IMR-90 (cell line): Measurements from ENCODE around the gene USP12. TPM values are rescaled to one million over a fixed set of nuclear protein-coding genes. Genes with fewer than 3 reads are reported as not detected.

ENCODE experiments used
- ATAC-seq: fragments of 200-7000 bp; cut with Tn5 transposase; 2 replicates; pipeline ENCODE4 v1.9.1; 2020; ENCODE audit warnings: low read depth, mild to moderate bottlenecking, moderate library complexity
- BruUV-seq: library from RNA; stranded (reverse); fragments of 400-500 nt; replicated peaks from 2 replicates; lab custom pipeline; 2021; lab: Mats Ljungman, UMichigan
- CTCF ChIA-PET: fragments of 300-600 bp; formaldehyde crosslinking; extraction: SDS; loops from one replicate; lab custom pipeline; 2021; ENCODE audit warnings: antibody characterized with exemption; lab: Yijun Ruan, JAX
- POLR2A ChIA-PET: fragments of 300-600 bp; sonication (Branson Sonifier 250); formaldehyde crosslinking; loops from one replicate; lab custom pipeline; 2022; ENCODE audit warnings: antibody characterized with exemption; ENCODE audit not compliant: unreplicated experiment; lab: Charles Lee
- DNase-seq: peaks from one replicate; pipeline ENCODE4 v3.0.0; 2013
- H2AFZ ChIP-seq: replicated peaks from 2 replicates; pipeline ENCODE3; 2013; ENCODE audit warnings: low read length, mild to moderate bottlenecking; ENCODE audit not compliant: poor library complexity
- H2AK5ac ChIP-seq: 2 replicates; pipeline ENCODE4 v1.6.1; 2013; ENCODE audit warnings: low read depth, low read length, inconsistent platforms
- H2AK9ac ChIP-seq: replicated peaks from 2 replicates; pipeline ENCODE3; 2013; ENCODE audit warnings: mild to moderate bottlenecking, low read depth, low read length, moderate library complexity; ENCODE audit not compliant: poor library complexity
- H2BK120ac ChIP-seq: 2 replicates; pipeline ENCODE4 v1.6.1; 2013; ENCODE audit warnings: low read depth, low read length, inconsistent platforms
- H2BK15ac ChIP-seq: 3 replicates; pipeline ENCODE4 v1.6.1; 2013; ENCODE audit warnings: low read depth, low read length, inconsistent platforms
- H2BK20ac ChIP-seq: 2 replicates; pipeline ENCODE4 v1.6.1; 2013; ENCODE audit warnings: low read depth, mild to moderate bottlenecking, inconsistent platforms, low read length, moderate library complexity
- H2BK5ac ChIP-seq: 2 replicates; pipeline ENCODE4 v1.6.1; 2013; ENCODE audit warnings: mild to moderate bottlenecking, low read depth, low read length, inconsistent platforms; ENCODE audit not compliant: poor library complexity, severe bottlenecking
- H3K14ac ChIP-seq: replicated peaks from 2 replicates; pipeline ENCODE4 v1.6.1; 2013; ENCODE audit warnings: low read depth, low read length, inconsistent platforms
- H3K18ac ChIP-seq: 2 replicates; pipeline ENCODE4 v1.6.1; 2013; ENCODE audit warnings: low read depth, low read length, control low read depth
- H3K23ac ChIP-seq: 2 replicates; pipeline ENCODE4 v1.6.1; 2013; ENCODE audit warnings: low read depth, low read length, inconsistent platforms
- H3K27ac ChIP-seq: 2 replicates; pipeline ENCODE4 v1.5.1; 2013; ENCODE audit warnings: mild to moderate bottlenecking, control low read depth, low read length; ENCODE audit not compliant: insufficient read depth
- H3K27me3 ChIP-seq: 2 replicates; pipeline ENCODE4 v1.6.1; 2013; ENCODE audit warnings: low read length; ENCODE audit not compliant: control insufficient read depth, insufficient read depth
- H3K36me3 ChIP-seq: 2 replicates; pipeline ENCODE4 v1.6.1; 2013; ENCODE audit warnings: low read length, mixed read lengths; ENCODE audit not compliant: control insufficient read depth, insufficient read depth
- H3K4ac ChIP-seq: 2 replicates; pipeline ENCODE4 v1.6.1; 2013; ENCODE audit warnings: low read depth, low read length, inconsistent platforms
- H3K4me1 ChIP-seq: 2 replicates; pipeline ENCODE4 v1.6.1; 2013; ENCODE audit warnings: low read length, mixed read lengths; ENCODE audit not compliant: control insufficient read depth, insufficient read depth
- H3K4me2 ChIP-seq: 2 replicates; pipeline ENCODE4 v1.6.1; 2013; ENCODE audit warnings: low read depth, mild to moderate bottlenecking, control low read depth, low read length, moderate library complexity
- H3K4me3 ChIP-seq: 2 replicates; pipeline ENCODE4 v1.5.1; 2013; ENCODE audit warnings: low read depth, mild to moderate bottlenecking, control low read depth, low read length, moderate library complexity; ENCODE audit not compliant: insufficient read depth
- H3K56ac ChIP-seq: 2 replicates; pipeline ENCODE4 v1.6.1; 2013; ENCODE audit warnings: low read length, inconsistent platforms; ENCODE audit not compliant: insufficient read depth; ENCODE audit errors: extremely low read depth
- H3K79me1 ChIP-seq, 2 experiments: 2 replicates each; pipeline ENCODE4 v1.6.1; 2013; ENCODE audit warnings: low read length in 2 of 2, inconsistent platforms in 1 of 2, low read depth in 1 of 2
- H3K9ac ChIP-seq: 2 replicates; pipeline ENCODE4 v1.6.1; 2013; ENCODE audit warnings: low read depth, low read length, control low read depth
- H3K9me1 ChIP-seq: 2 replicates; pipeline ENCODE4 v1.6.1; 2013; ENCODE audit warnings: low read length, inconsistent platforms; ENCODE audit not compliant: insufficient read depth
- H3K9me3 ChIP-seq: 2 replicates; pipeline ENCODE4 v1.6.1; 2013; ENCODE audit warnings: low read length; ENCODE audit not compliant: control insufficient read depth, insufficient read depth
- H4K20me1 ChIP-seq: 2 replicates; pipeline ENCODE4 v1.6.1; 2013; ENCODE audit warnings: low read length, inconsistent platforms; ENCODE audit not compliant: insufficient read depth
- H4K5ac ChIP-seq: 2 replicates; pipeline ENCODE4 v1.6.1; 2013; ENCODE audit warnings: mild to moderate bottlenecking, low read depth, low read length, control low read depth
- H4K8ac ChIP-seq, 2 experiments: 2 replicates each; pipeline ENCODE4 v1.6.1; 2013; ENCODE audit warnings: low read depth in 2 of 2, low read length in 2 of 2, control low read depth in 1 of 2, inconsistent platforms in 1 of 2
- H4K91ac ChIP-seq: 2 replicates; pipeline ENCODE4 v1.6.1; 2013; ENCODE audit warnings: low read depth, low read length, inconsistent platforms; ENCODE audit not compliant: insufficient read depth
- BHLHE40 ChIP-seq: fragments of 150-350 bp; IDR thresholded peaks from 2 replicates; pipeline ENCODE4 v1.6.1; 2016; ENCODE audit warnings: mild to moderate bottlenecking, low read depth, low read length
- CEBPB ChIP-seq: IDR thresholded peaks from 2 replicates; pipeline ENCODE4 v1.6.1; 2012; ENCODE audit warnings: low read depth, low read length, improper control_type of control experiment
- CHD1 ChIP-seq: IDR thresholded peaks from 2 replicates; pipeline ENCODE4 v1.6.1; 2012; ENCODE audit warnings: low read depth, low read length, improper control_type of control experiment
- CTCF ChIP-seq: conservative IDR thresholded peaks from 2 replicates; pipeline ENCODE4 v1.5.1; 2012; ENCODE audit warnings: mild to moderate bottlenecking, low read depth, low read length, improper control_type of control experiment
- ELK1 ChIP-seq: fragments of 150-350 bp; IDR thresholded peaks from 2 replicates; pipeline ENCODE4 v1.6.1; 2016; ENCODE audit warnings: low read depth, mild to moderate bottlenecking, low read length, moderate library complexity, borderline replicate concordance
- FOS ChIP-seq: fragments of 150-350 bp; IDR thresholded peaks from 2 replicates; pipeline ENCODE4 v1.6.1; 2016; ENCODE audit warnings: low read depth, low read length
- MAFK ChIP-seq: IDR thresholded peaks from 2 replicates; pipeline ENCODE4 v1.6.1; 2012; ENCODE audit warnings: low read depth, low read length, improper control_type of control experiment
- MAZ ChIP-seq: IDR thresholded peaks from 2 replicates; pipeline ENCODE4 v1.6.1; 2012; ENCODE audit warnings: low read depth, mild to moderate bottlenecking, low read length, improper control_type of control experiment, moderate library complexity, borderline replicate concordance
- MXI1 ChIP-seq: IDR thresholded peaks from 2 replicates; pipeline ENCODE4 v1.6.1; 2012; ENCODE audit warnings: low read depth, mild to moderate bottlenecking, low read length, moderate library complexity, borderline replicate concordance
- NFE2L2 ChIP-seq: fragments of 150-350 bp; IDR thresholded peaks from 2 replicates; pipeline ENCODE4 v1.6.1; 2016; ENCODE audit warnings: low read depth, mild to moderate bottlenecking, low read length
- POLR2A ChIP-seq: IDR thresholded peaks from 2 replicates; pipeline ENCODE4 v1.6.1; 2012; ENCODE audit warnings: mild to moderate bottlenecking, low read depth, low read length
- RAD21 ChIP-seq: IDR thresholded peaks from 2 replicates; pipeline ENCODE4 v1.6.1; 2012; ENCODE audit warnings: low read length, improper control_type of control experiment
- RCOR1 ChIP-seq: IDR thresholded peaks from 2 replicates; pipeline ENCODE4 v1.6.1; 2012; ENCODE audit warnings: mild to moderate bottlenecking, low read length, improper control_type of control experiment; ENCODE audit not compliant: insufficient replicate concordance
- RFX5 ChIP-seq: IDR thresholded peaks from 2 replicates; pipeline ENCODE4 v1.8.0; 2012; ENCODE audit warnings: low read depth, mild to moderate bottlenecking, low read length, moderate library complexity
- SMC3 ChIP-seq: fragments of 150-350 bp; IDR thresholded peaks from 2 replicates; pipeline ENCODE4 v1.6.1; 2016; ENCODE audit warnings: low read depth, mild to moderate bottlenecking, antibody characterized with exemption, low read length, moderate library complexity
- USF2 ChIP-seq: fragments of 150-350 bp; IDR thresholded peaks from 2 replicates; pipeline ENCODE4 v1.6.1; 2017; ENCODE audit warnings: mild to moderate bottlenecking, antibody characterized with exemption, low read length, low read depth
- WGBS, 2 experiments: methylation state at CpG; one replicate each; pipeline versions ENCODE4 v1.1.5 to v1.1.7; 2013; ENCODE audit warnings: missing lambda C conversion rate in 2 of 2; ENCODE audit not compliant: insufficient read length in 1 of 2; ENCODE audit errors: extremely low coverage in 2 of 2; 5-methylcytosine and 5-hydroxymethylcytosine counted together
- dilution Hi-C: fragments of 300-500 bp; cut with HindIII; formaldehyde crosslinking; loops from one replicate; pipeline ENCODE4 v1.14.3; 2018; ENCODE audit warnings: low sequenced_read_pairs; ENCODE audit not compliant: unreplicated experiment
- in situ Hi-C: fragments of 300-500 bp; cut with MboI; formaldehyde crosslinking; loops from 3 replicates; pipeline ENCODE4 v1.14.3; 2019; ENCODE audit warnings: low sequenced_read_pairs, inconsistent platforms, mixed read lengths
- intact Hi-C: fragments of 100-400 bp; cut with micrococcal nuclease; formaldehyde crosslinking; loops from 2 replicates; pipeline ENCODE4 v1.10.0; 2022
- polyA plus RNA-seq, 3 experiments: library from polyadenylated mRNA; depleted of rRNA; stranded (reverse); fragments of >200 nt; gene quantifications; 2 replicates each; pipeline ENCODE4 v1.2.3, GENCODE V29; 2012; ENCODE audit warnings: low replicate concordance in 1 of 3
- total RNA-seq: library from RNA; depleted of rRNA; stranded (reverse); fragments of >200 nt; gene quantifications from 2 replicates; pipeline ENCODE4 v1.2.3, GENCODE V29; 2012

The USP12 gene
- total and polyA plus RNA-seq, 2 of the 4 experiments (the other 2 are of a cell fraction): 11.8 to 16.5 TPM

- DNase-seq (no peak), ATAC-seq (no peak)
- Histone ChIP-seq H3K18ac (no peak overlapping the region), H3K56ac (no peak overlapping the region), H4K5ac (no peak overlapping the region), H3K4me3 (no peak overlapping the region), H4K91ac (no peak overlapping the region), H3K27ac (no peak overlapping the region), H3K14ac (no peak overlapping the region), H3K9me3 (no peaks in the 10 kb centered on the region), H4K20me1 (no peaks in the 10 kb centered on the region; the same call in 1 of the 2 replicates), H4K8ac (no peak overlapping the region), H3K4me1 (peaks cover 13% of the 10 kb centered on the region), H3K4me2 (no peak overlapping the region), H2AK5ac (no peak overlapping the region), H3K79me1 (peaks cover 13 to 34% of the 10 kb centered on the region in 2 experiments), H2BK5ac (no peak overlapping the region), H3K4ac (no peak overlapping the region), H2BK15ac (no peak overlapping the region), H2AK9ac (no peak overlapping the region), H3K36me3 (peaks cover 24% of the 10 kb centered on the region), H3K27me3 (no peaks in the 10 kb centered on the region), H2BK20ac (no peak overlapping the region), H3K9ac (no peak overlapping the region), H2BK120ac (no peak overlapping the region), H3K9me1 (peaks cover 13% of the 10 kb centered on the region), H2AFZ (no peak overlapping the region), H3K23ac (no peak overlapping the region)
- TF ChIP-seq RCOR1: no peak
- no peak for TF ChIP-seq RAD21
- TF ChIP-seq CHD1: no peak
- TF ChIP-seq CTCF: no peak
- no peak for TF ChIP-seq NFE2L2
- TF ChIP-seq ELK1: no peak
- TF ChIP-seq MAFK: no peak
- TF ChIP-seq RFX5: no peak
- TF ChIP-seq MXI1: no peak
- no peak for TF ChIP-seq BHLHE40
- TF ChIP-seq POLR2A: no peak
- no peak for TF ChIP-seq USF2
- TF ChIP-seq CEBPB: no peak
- TF ChIP-seq SMC3: no peak
- no peak for TF ChIP-seq MAZ
- no peak for TF ChIP-seq FOS
- BruUV-seq: no TSS peak
- CTCF ChIA-PET: no interaction called here
- POLR2A ChIA-PET: no interaction called here
- in situ Hi-C loops (no loop called here), dilution Hi-C loops (no loop called here), intact Hi-C loops (no loop called here)
- no CpG with 5 or more reads among the region's 4 CpGs for WGBS, 2 experiments
Measured at GRCh38 chr13:27083183-27083582, 88.4 kb downstream of the USP12 start.
